GM19397 (cell line): ENCODE data around the gene GPR183.
A peak's percentile ranks its signal among the peaks of the same experiment; 100 is the strongest.

Experiments
- ATAC-seq: cut with Tn5 transposase; IDR thresholded peaks from one replicate; pipeline ENCODE4 v1.9.1; 2021; ENCODE audit warnings: mild to moderate bottlenecking, moderate library complexity; ENCODE audit not compliant: unreplicated experiment

The GPR183 gene

DNA sequence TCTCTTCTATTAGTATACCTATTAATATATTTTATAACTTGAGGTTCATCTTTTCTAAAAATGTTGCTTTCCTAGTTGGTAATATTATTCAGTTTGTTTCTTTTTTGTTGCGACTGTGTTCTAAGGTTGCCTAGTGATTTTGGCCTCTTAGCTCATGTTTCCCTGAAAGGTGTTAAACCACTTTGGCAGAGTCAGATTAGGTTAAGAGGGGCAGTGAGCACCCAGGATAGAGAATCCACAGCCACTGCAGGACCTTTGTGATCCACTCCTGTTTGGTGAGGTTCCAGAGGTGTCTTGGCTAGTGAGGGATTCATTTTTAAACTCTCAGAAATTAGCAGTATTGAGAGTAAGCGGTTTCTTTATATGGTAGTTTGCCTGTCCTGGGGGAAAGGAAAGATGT, 34.1 kb downstream of the GPR183 start:
- no peak for ATAC-seq

DNA sequence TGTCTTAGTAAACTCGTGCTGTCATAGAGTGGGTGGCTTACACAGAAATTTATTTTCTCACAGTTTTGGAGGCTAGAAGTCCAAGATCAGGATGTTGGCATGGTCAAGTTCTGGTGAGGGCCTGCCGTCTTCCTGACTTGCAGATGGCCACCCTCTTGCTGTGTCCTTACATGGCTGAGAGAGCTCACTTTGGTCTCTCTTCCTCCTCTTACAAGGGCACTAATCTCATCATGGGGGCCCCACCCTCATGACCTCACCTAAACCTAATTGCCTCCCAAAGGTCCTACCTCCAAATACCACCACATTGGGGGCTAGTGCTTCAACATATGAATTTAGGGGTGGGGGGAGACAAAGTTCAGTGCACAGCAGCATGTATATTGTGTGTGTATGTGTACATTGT, 34.7 kb downstream of the GPR183 start:
- no peak for ATAC-seq

DNA sequence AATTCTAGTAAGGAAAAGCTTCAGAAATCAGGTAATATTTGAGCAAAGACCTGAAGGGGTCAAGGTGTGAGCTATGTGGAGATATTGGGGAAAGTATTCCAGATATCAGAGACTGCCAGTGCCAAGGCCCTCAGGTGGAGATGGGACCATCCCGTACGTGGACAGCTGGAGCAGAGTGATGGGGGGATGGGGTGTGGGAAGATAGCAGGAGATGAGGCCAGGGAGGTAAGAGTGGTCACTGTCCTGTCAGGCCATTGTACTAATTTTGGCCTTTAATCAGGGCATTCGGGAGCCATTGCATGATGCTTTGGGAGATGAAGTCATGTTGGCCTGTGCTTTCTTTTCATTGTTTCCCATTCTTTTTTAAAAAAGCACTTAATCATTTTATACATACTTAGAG, 36.0 kb downstream of the GPR183 start:
- no peak for ATAC-seq

DNA sequence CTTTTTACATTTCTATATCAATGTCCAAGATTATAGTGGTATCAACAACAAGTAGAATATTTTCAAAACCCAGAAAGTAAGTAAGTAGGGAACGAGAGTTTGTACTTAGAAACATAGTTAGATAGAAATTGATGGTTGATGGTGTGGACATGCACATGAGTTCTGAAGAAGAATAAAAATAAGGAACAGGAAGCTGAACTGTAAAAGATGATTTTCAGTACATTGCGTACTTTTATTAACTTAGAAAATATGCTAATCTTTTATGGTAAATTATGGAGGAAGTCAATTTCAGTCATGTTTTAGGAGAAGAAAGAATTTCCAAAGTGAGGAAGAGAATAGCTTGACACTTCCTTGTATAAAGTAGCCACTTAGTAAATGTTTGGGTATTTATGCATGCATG, 36.7 kb downstream of the GPR183 start:
- no peak for ATAC-seq

DNA sequence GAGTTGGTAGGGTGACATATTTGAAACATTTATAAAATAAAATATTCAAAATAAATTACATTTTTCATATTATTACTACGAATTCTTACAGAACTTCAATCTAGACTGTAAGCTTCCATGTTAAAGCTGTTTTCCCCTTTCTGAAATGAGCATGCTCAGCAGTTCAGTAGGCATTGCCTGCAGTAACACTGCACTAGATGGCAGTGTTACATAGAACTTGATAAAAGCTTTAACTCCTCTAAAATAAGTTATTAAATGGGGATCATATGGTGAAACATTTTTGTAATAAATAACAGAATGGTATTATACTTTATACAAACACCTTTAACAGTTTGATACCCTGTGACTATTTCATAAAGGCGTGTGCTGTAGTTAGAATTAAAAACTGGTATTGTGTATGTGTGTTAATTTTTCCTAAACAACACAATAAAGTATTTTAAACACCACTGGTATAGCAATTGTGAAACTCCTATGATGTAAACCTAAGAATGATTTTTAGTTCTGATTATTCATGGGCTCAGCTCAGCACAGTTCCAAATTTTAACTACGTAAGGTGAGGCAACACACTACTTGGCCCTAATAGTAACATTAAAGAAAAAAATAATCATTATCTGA, 37.5 kb downstream of the GPR183 start:
- ATAC-seq, result no peak

DNA sequence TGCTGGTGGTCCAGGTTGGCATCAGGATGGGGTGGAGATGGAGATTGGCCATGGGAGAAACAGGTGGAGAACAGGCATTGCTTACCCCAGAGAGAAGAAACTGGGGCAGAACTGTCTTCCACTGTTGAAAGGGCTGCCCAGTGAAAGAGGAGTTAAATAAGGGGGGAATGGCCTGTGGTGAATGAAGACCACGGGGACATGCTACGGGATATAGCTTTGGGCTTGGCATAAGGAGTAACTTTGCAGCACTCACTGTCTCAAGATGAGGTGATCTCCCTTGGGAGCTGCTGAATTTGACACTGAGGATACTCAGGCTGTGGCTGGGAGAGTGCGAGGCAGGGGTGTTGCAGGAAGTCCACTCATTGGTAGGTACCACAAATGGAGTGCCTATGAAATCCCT, 38.4 kb downstream of the GPR183 start:
- ATAC-seq, result no peak

DNA sequence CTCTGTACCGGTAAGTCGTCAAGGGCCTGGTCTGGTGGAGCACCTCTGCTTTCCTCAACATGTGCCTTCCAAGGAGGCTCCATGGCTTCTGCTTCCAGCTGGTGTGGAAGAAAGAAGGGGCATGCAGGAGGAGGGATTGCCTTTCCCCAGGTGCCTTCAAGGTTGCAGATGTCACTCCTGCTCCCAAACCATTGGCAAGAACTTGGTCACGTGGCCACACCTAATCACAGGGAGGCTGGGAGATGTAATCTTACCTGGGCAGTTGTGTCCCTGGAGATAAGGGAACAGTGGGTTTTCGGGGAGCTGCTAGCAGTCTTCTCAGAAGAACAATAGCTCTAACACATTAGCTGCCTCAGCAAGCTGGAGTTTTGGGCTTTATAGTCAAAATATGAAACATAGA, 39.3 kb downstream of the GPR183 start:
- ATAC-seq, result no peak

DNA sequence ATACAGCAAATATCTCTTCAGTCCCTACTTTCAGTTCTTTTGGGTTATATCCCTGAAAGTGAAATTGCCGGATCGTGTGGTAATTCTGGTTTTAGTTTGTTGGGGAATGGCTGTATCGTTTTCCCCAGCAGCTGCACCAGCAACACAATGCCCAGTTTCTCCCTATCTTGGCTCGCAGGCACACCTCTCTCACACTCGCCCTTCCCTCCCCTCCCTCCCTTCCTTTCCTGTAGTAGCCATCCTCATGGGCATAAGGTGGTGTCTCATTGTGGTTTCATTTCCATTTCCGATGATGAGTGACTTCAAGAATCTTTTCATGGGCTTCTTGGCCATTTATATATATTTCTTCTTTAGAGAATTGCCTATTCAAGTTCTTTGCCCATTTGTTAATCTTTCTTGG, 40.4 kb downstream of the GPR183 start:
- ATAC-seq, result no peak

DNA sequence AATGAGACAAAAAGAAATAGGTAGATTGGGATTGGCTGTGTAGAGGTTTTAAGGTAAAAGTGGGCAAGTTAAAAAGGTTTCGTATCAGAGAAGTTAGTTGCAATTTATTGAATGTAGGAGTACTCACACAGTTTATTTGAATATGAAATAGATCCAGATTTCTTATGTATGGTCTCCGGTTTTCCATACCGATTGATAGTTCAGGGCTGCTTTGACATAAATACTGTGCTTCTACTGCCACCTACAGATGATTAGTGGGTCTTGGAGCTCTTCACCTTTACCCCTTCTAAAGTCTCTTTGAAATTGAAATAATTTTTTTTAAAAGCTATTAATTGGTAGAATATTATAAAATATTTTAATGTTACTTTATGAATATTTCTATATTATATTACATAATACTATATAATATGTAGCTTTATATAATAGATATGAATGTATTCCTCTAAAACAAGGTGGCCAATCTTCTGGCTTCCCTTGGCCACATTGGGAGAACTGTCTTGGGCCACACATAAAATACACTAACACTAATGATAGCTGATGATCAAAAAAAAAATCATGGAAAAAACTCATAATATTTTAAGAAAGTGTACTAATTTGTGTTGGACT, 41.3 kb downstream of the GPR183 start:
- ATAC-seq, result no peak

DNA sequence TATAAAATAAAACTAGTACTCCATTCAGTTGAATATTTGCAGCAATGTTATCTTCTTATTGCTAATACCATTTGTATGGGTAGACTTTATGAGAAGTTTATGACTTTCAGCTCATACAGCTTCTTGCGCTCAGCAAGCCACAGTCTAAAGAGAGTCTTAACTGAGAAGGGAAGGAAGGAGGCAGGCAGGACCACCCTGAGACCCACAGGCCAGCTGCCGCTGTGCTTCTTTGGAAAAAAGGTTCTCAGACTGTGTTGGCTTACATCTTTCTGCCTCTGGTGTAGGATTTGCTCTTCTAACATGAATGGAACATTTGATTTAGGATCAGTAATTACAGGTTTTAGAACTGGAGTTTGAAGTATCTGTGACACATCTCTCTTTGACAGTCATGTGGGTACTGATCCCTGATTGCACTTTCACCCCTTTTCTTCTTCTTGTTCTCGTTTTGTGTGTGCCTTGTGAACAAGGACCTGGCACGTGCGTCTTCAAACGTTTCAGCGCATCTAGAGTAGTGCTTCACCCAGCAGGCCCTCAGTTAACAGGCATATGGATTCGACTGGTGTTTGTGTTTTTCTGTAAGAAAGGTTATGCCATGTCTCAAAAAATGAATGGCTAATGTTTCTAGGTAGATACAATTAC, 41.9 kb downstream of the GPR183 start:
- ATAC-seq, result no peak

DNA sequence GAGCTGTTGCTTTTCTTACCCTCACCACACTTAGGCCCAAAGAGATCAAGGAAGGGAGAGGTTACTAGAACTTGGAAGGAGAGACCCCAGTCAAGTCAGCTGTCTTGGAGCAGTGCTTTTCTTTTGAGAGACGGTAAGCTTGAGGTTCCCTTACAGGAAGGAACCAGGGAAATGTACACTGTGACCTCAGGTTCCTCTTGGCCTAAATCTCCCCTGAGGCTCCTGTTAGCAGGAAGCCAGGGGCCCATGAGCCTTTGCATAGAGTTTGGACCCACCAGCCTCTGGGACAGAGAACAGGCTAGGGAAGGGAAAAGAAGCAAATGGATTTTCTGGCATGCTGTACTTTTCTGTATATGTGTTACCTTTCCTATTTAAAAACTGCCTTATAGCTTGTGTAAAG, 43.1 kb downstream of the GPR183 start:
- no peak for ATAC-seq

DNA sequence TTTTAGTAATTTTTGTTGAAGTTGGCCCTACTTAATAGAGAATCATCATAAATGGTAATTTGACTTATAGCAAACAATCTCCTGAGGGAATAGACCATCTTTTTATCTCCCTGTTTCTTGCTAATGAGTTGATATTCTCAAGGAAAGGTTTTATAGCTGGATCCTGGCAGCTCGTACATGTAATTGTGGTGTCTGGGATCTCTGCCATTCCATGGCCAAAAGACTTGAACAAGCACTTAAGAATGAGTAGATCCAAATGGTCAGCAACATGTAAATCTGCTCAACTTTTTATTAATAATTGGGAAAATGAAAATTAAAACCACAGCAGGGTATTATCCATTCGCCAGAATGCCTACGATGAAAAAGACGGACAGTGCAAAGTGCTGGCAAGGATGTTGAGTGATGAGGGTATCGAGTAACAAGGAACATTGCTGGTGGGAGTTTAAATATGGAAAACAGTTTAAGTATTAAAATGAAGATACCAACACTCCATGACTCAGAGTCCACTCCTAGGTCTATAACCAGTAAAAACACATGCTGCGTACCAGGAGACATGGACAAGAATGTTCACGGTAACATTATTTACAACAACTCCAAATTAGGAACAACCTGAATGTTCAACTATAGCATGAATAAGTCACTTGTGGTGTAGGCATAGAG, 43.9 kb downstream of the GPR183 start:
- ATAC-seq, result no peak

DNA sequence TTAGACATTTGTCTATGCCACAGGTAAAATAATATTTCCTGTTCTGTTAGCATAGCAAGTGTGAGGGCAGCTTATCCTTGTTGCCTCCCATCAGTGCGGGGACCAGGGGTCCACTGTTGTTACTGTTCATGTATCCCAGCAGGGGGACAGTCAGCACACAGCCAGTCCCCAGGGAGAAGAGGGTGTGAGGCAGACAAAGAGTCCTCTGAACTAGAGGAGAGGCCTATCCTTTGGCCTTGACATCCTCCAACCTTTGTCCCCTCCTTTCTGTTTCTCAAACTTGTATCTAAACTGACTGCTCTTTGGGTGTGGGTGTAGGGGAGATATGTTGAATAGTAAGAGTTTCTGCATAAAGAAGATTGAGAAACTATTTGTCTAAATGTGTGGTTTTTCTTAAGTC, 46.1 kb downstream of the GPR183 start:
- ATAC-seq, result no peak

DNA sequence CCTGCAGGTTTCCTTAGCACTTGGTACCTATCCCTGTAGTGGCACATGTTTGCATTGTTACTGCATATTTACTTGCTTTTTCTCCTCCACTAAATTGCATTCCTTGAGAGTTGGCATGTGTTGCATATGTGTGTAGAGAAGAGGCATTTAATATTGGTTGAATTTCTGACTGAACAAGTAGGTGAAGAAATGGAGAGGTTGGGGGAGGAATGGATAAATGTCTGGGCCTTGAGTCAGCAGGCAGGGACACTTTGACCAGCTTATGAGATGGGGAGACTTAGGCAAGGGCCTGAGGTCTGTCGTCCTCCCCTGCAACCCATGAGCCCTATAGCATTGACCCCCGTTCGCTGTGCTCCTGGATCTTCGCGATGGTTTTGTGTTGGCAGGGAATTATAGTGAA, 47.0 kb downstream of the GPR183 start:
- no peak for ATAC-seq

DNA sequence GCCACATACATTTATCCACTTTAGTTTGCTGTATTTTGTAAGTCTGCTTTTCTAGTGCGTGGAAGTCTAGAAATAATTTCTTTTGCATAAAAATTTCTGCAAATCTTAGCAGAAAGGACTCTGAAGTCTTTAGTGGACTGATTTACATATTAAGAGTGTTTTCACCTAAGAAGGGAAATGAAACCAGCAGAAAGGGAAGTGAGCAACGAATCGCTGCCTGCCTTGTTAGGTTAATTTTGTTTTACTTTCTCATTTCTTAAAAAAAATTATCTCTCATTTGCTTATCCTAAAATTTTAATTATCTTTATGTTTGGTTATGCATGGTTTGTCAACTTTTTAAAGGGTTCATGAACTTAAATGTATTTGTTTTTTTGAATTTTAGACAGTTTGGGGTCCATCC, 48.3 kb downstream of the GPR183 start:
- ATAC-seq, result peak; percentile 62

DNA sequence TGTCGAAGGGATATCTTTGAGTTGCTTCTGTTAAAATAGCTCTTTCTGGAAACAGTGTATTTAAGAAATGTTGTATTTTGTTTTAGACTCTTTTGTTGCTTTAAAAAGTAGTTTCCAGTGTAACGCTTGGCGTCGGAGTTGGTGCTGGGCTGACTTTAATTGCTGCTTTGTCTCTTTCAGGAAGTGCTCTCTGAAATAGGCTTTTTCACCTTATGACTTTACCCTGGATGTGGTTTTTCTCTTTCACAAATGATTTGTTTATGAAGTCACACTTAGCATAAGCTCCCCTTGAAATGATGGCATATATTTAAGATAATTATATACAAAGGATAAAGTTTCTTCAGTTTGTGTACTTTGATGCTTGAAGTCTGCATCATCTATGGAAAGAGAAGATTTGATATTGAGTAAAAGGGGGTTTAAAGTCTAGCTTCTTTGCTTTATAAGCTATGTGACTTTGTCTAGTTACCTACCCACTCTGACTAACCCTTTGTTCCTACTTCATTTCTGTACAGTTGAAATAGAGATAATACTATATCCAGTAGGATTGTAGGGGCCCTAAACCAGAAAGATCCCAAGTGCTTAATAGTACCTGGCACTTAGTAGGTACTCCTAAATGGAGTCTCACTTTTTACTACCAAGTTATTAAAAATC, 48.9 kb downstream of the GPR183 start, which contains the start of gene GPR18:
Gene GPR18, minus strand, starts transcription at position 170 of the 651 bp plus-strand sequence. CDS start 2,507 bp downstream, outside the sequence.
- peak; percentile 74 for ATAC-seq

DNA sequence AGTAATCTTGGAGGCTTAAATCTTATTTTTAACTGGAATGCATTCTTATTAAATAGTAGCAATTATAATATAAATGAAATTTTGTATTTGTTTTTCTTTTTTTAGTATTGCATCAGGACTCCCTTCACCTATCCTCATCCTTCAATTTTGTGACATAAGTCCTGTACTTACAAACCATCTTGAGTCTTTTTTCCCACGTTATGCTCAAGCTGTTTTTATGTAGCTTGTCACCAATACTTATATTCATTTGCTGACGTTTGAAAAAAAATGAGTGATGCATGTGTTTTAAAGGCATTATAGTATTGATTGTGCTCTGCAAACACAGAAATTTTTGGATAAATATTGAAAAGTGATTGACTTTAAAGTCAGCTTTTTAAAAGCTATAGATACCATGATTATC, 49.9 kb downstream of the GPR183 start:
- ATAC-seq, result no peak

DNA sequence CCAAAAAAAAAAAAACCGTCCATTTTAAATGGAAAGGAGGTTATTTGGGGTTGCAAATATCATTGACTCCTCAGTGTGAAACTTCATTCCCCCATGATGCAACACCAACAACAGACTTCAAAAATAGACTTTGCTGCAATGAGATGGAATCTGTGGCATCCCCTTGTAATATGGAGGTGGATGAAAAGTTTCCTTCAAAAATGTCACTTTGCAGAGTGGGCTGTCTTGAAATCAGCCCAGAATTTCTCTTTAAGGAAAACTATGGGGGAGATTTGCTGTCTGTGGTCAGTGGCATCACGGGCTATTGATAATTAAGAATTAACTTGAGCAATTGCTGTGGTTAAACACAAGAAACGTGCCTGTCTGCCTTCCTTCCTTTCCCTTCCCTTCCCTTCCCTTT, 50.5 kb downstream of the GPR183 start:
- no peak for ATAC-seq

DNA sequence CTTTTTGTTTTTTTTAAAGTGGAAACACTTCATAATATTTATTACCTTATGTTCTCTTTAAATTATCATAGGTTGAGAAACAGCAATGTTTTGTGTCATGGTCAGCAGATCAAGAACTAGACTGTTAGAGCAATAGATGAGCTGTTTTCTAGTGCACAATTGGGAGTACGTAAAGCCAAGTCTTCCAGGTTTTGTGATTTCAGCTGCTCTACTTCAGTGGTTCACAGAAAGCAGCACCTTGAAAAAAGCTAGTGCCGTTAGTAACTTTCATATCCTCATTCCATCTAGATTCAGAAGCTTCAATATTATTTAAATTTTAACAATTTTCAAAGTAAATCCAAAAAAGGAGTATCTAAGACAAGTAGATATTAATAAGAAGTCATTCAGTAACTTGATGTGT, 50.9 kb downstream of the GPR183 start:
- no peak for ATAC-seq

DNA sequence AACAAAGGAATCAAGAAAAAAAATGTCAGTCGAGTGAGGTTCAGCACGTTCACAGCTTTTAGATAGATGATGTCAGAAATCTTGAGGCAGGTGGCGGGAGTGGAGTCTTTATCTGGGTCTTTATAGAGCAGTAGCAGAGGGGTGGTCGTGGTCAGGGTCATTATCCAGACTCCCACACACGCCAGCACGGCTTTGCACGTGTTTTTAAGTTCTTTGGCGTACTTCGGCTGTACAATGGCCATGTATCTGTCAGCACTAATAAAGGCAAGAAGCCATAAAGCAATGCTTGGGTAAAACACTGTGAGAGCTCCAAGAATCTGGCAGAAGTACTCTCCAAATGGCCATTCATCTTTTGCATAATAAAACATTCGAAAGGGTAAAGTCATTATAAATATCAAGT, 51.9 kb downstream of the GPR183 start:
- no peak for ATAC-seq

DNA sequence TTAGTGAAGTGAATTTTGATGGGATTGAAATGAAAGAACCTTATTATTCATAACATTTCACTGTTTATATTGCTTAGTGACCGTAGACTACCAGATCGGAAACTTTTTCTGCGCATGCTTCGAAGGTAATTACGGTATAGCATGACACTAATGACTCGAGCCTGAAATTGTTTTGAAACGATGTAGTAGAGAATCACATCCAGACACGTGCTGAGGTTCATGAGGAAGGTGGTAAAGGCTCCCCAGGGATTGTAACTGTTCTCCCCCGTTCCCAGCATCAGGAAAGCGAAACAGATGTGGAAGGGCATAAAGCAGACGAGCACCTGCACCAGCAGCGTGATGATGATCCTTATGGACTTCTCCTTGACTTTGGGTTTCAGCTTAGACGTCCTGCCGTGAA, 52.4 kb downstream of the GPR183 start:
- ATAC-seq, result no peak

DNA sequence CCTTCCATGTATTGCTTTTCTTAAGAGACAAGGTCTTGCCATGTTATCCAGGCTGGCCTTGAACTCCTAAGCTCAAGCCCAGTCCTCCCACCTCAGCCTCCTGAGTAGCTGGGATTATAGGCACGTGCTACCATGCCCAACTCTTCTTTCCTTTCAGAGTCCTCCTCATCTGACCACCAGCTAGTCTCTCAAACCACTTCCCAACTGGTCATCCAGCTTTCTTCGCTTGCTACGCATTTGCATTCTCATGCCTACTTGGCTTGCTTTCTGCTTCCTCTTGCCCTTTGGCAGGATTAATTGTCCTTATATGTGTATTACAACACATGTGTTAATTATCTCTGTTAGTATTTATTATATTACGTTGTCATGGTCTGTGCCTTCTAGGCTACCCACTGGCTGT, 55.3 kb downstream of the GPR183 start:
- no peak for ATAC-seq
